NCI-H748 (cell line): ENCODE measurements around the gene MTRF1L.
"Not testable (repeated sequence)": the region's sequence is repeated elsewhere in the genome, so short reads cannot be mapped to it uniquely, and the experiment has no call there.

Experiments
- DNase-seq: peaks from one replicate; lab custom pipeline; 2025; ENCODE audit not compliant: unreplicated experiment; lab: John Stamatoyannopoulos, UW

The MTRF1L gene

DNA sequence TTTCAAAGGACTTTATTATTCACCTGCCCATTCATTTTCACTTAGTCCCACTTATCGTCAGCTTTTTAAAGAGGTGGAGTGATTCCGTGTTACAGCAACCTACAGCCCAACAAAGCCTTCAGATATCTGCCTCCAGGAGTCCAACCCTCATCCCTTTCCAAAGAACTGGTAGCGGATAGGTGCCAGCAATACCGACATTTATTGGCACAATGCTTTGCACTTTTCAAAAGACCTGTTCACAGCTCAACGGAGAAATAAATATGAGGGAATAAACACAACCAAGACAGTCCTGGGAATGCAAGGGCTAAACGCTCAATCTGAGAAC lies 819 bp upstream of the MTRF1L start:
- peak; percentile 57 for DNase-seq

- peak; percentile 58 for DNase-seq
Measured at GRCh38 chr6:153001767-153002612, 519 bp downstream of the MTRF1L start.

GRCh38 chr6:153000790-153001189 lies 1.7 kb downstream of the MTRF1L start:
- not testable (repeated sequence) for DNase-seq

- no peak for DNase-seq
Measured at GRCh38 chr6:153000243-153000642, 2.3 kb downstream of the MTRF1L start.

GRCh38 chr6:152999538-152999937 lies 3.0 kb downstream of the MTRF1L start:
- not testable (repeated sequence) for DNase-seq

DNA sequence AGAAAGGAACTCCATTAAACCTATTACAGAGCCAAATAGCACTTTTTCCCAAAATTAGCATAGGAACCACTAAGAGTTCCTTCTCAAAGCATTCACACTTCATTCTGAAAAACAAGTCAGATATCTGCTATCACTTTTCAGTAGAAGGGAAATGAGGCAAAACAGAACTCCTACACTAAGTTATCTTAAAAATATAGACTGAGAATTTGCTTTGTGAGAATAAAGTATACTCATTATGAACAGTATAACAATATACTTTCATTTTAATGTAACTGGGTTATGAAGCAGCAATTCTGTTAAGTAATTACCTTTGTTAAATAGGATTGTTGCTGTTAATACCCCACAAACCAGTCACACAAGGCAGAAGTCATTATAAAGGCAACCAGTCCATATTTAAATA lies 8.7 kb downstream of the MTRF1L start:
- no peak for DNase-seq

DNA sequence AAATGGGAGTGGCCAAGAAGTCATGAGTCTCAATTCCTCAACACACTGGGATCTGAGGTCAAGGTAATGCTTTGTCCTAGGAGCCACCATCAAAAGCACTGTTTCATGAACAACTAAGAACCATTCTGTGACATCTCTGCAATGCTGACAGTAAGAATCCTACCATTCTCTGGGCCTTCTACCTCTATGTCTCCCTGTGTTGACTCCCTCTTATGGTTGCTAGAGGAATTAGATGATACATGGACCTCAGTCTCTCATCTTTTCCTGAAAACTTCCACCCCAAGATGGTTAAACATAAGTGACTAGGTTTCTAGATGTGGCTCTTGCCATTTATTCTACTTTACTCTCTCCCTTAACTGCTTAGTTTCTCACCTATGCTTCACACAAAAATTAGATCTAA lies 9.1 kb downstream of the MTRF1L start:
- DNase-seq: no peak

DNA sequence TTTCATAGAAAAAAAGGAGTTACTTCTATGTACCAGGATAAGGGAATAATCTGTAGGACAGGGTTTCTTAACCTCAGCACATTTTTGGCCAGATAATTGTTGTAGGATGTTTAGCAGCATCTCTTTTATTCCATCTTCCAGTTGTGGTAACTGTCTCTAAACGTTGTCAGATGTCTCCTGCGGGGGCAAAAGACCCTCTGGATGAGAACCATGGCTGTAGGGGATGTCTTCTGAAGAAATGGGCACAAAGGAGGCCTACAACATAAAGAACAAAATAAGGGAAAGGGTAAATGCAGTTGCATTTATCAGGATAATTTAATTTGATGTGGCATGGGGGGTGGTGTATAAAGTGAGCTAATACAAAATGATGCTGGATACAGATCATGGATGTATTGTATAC lies 15.5 kb downstream of the MTRF1L start:
- DNase-seq: no peak

DNA sequence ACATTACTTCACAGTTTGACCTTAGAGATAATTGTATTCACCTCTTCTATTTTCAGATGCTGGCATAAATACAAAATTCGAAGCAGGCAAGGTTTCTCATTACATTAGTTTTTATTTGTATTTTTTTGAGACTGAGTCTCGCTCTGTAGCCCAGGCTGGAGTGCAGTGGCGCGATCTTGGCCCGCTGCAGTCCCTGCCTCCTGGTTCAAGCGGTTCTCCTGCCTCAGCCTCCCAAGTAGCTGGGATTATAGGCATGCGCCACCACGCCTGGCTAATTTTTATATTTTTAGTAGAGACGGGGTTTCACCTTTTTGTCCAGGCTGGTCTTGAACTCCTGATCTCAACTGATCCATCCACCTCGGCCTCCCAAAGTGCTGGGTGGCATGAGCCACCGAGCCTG lies 17.2 kb downstream of the MTRF1L start:
- not testable (repeated sequence) for DNase-seq

DNA sequence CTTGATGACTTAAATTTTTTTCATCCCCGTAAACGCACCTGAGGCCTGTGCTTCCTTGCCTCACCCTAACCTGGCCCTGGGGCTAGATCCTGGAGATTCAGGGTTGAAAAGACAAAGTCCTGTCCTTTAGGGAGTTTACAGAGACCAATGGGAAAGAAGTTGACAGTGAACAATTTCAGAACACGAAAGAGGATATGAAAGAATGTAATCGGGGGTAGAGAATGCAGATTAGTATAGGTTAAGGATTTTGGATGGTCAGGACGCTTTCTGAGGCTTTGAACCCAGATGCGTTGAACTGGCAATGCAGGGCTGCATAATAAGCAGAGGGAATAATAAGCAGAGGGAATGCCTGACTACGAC lies 18.0 kb downstream of the MTRF1L start:
- DNase-seq: peak; percentile 56

DNA sequence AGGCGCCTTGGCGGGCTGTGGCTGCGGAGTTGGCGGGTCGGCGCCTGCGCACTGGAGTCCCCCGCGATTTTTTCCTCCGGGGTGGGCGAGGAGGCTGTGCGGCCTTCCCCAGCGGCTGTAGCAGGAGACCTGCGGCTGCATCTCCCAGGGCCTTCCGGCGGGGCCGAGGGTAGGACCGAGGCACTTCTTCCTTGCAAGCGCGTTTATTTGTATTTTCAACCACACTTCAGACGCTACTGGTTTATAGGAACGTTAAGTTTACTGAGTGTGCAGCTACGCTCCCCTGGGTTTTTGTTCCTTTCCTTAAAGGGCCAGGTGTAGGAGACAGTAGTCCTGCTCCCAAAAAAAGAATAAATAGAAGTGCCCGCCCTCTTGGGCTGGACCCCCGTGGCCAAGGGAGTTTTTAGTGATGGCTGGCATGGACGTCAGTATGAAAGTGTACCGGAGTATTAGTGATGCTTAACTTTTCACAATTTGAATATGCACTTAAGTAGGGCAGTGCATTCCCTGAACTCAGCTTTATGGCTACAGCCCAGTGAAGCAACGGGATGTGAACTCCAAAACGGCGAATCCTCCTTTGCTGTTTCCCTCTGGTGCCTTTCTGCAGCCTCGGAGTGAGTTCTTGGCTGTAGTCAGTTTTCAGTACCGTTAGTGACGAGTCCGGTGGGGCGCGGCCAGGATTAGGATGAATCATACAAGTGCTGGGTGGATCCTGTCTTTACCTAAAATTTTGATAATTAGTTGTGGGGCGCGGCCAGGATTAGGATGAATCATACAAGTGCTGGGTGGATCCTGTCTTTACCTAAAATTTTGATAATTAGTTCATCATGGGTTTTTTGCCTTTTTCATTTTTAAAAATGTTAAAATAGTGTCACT lies 18.6 kb downstream of the MTRF1L start:
- peak; percentile 80 for DNase-seq

GRCh38 chr6:152982904-152983636 lies 19.4 kb downstream of the MTRF1L start, which contains the start of gene FBXO5:
FBXO5 (minus strand) TSS chr6:152983041; CDS start chr6:152982959, 82 bp downstream.
- DNase-seq: peak; percentile 99

GRCh38 chr6:152981989-152982903 lies 20.3 kb downstream of the MTRF1L start:
- peak; percentile 62 for DNase-seq

- DNase-seq: no peak
Measured at GRCh38 chr6:152981219-152981618, 21.3 kb downstream of the MTRF1L start.

DNA sequence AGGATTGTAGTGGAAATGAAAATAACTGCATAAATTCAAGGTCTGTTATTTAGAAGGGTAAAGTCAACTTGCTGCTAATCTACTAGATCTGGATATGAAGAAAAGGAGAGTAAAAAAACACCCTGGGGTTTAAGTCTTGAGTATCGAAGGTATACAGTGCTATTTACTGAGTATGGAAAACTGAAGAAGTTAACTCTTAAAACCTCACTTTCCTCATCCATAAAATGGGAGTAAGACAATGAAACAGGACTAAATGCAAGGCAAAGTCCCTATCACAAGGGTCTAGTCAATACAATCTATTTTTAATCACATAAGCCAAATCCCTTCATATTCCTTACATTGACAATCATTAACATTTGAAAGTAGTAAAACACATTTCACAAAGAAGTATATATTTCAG lies 21.9 kb downstream of the MTRF1L start:
- no peak for DNase-seq

DNA sequence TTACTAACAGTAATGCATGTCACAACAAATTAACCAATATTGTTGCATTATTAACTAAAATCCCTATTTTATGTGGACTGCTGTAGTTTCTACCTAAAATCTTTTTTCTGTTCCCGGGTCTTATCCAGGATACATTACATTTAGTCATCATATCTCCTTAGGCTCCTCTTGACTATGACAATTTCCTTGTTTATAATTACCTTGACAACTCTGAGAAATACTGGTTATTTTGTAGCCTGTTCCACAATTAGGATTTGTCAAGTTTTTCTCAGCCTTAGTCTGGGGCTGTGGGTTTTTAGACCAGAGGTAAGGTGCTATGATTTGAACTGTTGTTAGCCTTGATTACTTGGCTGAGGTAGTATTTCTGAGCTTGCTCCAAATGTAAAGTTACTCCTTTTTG lies 23.4 kb downstream of the MTRF1L start:
- DNase-seq: no peak

DNA sequence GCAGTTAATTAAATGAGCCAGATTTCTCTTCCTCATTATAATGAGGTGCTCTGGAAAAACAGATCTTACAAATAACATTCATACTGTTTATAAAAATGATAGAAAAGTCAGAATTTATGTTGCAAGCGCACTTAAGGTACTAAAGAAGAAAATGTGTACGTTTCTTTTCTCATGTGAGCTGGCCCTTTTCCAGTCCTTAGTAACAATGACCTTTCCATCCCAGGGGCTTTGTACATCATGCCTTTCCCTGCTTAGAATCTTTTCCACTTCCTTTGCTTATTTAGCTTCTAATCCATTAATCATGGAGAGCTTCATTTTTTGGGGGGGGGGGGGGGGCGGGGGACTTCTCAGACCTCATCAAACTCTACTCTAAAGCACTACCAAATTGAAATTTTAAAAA lies 24.5 kb downstream of the MTRF1L start:
- no peak for DNase-seq

GRCh38 chr6:152977556-152977955 lies 25.0 kb downstream of the MTRF1L start:
- DNase-seq: no peak

GRCh38 chr6:152976749-152977148 lies 25.8 kb downstream of the MTRF1L start:
- DNase-seq: no peak

DNA sequence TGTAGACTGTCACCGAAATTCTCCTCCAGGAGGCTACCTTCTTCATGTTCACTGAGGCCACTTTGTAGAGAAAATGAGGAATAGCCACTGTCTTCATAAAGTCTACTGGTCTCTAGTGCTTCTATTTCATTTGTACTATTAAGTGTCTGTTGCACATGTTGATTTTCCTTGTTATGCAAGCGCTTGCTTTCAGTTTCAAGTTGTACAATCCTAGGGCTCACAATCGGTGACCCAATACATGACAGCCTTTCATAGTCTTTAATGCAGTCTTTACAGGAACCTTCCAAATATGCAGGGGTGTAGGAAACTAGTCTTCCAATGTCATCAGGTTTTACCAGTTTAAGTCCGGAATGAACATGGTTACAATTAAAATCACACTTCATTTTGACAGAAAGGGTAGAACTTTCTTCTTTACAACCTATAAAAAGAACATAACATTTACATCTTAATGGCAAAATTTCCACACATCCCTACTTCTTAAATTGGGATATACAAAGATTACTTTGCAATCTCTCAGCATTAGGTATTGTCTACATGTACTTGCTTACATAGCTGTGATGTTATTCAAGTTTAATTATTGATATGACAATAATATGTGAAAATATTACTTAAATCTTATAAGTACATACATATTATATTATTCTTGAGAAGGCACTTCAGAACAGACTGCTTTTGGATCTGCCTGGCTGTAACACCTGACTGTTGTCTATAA lies 27.1 kb downstream of the MTRF1L start:
- no peak for DNase-seq
